Fibroblast of the conjunctiva (primary cell): ENCODE measurements around the gene SMIM24.

Source experiments
- DNase-seq: peaks from one replicate; pipeline ENCODE4 v3.0.0-alpha.2; 2010; ENCODE audit warnings: low read depth

SMIM24 gene

DNA sequence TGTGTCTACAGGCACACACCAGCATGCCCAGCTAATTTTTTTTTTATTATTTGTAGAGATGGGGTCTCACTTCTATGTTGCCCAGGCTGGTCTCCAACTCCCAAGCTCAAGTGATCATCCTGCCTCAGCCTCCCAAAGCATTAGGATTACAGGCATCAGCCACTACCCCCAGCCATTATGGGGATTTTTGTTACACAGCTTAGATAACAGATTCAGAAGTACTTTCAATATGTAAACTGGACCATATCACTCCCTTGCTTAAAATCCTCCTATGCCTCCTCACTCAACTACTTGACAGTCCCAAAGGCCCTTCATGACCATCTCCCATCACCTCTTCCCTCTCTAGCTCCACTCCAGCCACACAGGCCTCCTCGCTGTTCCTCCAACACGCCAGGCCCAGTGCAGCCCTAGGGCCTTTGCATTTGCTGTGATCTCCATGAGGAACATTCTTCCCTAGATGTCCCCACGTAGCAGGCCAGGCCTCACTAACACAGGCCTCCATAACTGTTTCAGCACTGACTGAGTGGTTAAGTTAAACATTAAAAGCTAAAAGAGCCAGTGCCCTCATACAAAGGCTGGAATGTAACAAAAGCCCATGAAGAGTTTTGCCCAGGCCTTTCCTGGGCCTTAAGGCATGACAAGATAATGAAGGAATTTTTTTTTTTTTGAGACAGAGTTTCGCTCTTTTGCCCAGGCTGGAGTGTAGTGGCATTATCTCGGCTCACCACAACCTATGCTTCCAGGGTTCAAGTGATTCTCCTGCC, 17.6 kb upstream of the SMIM24 start:
- no peak for DNase-seq

DNA sequence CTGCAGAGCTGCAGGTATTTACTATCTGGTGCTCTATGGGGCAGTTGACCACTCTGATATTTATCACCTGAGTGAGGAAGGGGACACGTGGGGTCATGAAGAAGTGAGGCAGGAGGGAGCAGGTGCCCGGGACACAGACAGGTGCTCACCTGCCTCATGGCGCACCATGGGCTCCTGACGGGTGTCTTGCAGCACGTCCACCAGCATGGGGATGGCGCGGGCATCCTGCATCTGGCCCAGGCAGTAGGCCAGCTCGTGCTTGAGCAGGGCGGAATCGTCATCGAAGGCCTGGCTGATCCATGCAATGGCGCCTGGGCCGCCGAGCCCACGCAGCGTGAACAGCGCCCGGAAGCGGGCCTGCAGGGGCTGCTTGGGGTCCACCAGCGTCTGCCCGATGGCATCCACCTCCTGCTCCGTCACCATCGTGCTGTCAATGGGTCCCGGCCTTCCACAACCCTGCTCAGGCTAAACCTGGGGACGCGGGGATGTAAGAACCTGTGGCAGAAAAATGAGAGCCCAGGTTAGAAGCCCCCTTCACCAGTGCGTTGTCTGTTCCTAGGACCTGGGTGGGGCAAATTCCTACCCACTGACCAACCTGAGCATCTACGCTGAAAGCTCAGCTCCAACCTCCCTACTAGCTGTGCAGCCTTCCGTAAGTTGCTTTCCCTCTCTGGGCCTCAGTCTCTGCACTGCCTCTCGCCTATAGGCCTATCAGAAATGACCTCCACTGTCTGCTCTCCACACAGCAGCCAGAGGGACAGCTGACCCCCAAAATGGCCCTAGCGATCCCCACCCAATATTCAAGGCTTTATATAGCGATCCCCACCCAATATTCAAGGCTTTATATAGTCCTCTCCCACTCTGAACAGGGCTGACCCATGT, 16.3 kb upstream of the SMIM24 start:
- no peak for DNase-seq

GRCh38 chr19:3494559-3494958, 14.2 kb upstream of the SMIM24 start:
- DNase-seq, result no peak

- DNase-seq, result no peak
Observed at GRCh38 chr19:3494051-3494450, 13.7 kb upstream of the SMIM24 start.

DNA sequence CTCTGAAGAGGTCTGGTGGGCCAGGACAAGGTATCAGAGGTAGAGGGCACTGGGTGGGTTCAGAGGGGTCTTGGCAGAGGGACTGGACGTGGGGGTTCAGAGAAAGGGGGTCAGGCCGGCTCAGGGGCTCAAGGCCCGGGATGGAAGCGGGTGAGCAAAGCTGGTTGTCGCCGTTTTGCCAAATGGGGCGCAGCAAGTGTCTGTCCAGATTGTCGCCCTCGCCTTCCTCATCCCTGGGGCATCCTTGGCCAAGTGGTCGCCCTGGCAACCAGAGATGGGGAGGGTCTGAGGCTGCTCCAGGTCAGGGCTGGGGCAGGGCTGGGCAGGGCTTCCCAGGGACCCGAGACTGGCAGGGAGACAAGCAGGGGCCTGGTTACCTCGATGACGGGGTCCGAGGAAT, 13.3 kb upstream of the SMIM24 start:
- no peak for DNase-seq

GRCh38 chr19:3492919-3493318, 12.6 kb upstream of the SMIM24 start:
- no peak for DNase-seq

- no peak for DNase-seq
Observed at GRCh38 chr19:3492131-3492839, 12.0 kb upstream of the SMIM24 start.

- no peak for DNase-seq
Observed at GRCh38 chr19:3491396-3492119, 11.2 kb upstream of the SMIM24 start.

DNA sequence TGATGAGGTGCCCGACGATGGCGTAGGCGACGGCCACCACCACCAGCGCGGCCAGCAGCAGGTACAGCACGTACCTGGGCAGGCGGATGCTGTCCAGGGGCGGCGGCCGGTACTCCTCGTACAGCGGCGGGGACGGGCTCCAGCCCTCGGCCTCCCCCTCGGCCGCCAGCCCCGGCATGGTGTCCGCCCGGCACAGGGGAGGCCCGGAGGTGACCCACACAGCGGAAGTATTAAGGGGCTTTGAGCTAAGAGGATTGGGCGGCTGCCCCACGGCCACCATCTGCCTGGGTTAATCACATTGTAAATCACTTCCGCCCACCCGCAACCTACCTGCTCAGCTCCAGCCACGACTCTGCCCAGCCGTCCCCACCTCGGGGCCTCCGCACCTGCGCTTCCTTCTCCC, 2.9 kb upstream of the SMIM24 start, which contains the start of gene SMIM44:
TSS of gene SMIM44 (minus strand) at position 216 of the 403 bp plus-strand sequence. CDS start at position 178, 38 bp downstream.
- DNase-seq, result no peak

DNA sequence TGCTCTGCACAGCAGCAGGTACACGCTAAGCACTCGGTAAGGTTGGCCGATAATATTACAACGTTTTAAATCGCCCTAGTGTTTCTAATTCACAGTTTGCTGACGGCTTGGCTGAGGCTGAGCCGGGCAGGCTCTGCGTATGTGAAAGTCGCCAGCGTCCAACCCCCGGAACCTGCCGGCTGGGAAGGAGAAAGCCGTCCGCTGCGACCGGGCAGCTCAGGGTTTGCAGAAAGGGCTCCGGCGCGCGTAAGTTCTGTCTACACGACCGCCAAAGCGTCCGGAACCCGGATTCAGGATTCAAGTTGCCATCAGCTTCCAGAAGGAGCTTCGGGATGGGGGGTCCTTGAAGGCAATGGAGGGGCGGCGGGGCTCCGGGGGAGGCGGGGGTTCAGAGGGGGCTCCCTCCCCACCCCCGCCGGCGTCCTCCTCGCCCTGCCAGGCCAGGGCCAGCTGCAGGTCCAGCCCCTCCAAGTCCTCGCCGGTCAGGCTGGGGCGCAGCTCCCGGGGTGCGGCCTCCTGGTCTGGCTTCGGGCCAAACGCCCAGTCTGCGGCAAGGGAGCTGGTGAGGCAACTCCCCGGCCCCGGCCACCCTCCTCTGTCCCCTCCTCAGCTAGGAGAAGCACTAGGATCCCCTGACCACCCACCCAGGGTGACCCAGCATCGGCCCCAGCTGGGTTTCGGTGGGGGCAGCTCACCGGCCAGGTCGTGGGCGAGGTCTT, 2.3 kb upstream of the SMIM24 start:
- DNase-seq, result no peak

DNA sequence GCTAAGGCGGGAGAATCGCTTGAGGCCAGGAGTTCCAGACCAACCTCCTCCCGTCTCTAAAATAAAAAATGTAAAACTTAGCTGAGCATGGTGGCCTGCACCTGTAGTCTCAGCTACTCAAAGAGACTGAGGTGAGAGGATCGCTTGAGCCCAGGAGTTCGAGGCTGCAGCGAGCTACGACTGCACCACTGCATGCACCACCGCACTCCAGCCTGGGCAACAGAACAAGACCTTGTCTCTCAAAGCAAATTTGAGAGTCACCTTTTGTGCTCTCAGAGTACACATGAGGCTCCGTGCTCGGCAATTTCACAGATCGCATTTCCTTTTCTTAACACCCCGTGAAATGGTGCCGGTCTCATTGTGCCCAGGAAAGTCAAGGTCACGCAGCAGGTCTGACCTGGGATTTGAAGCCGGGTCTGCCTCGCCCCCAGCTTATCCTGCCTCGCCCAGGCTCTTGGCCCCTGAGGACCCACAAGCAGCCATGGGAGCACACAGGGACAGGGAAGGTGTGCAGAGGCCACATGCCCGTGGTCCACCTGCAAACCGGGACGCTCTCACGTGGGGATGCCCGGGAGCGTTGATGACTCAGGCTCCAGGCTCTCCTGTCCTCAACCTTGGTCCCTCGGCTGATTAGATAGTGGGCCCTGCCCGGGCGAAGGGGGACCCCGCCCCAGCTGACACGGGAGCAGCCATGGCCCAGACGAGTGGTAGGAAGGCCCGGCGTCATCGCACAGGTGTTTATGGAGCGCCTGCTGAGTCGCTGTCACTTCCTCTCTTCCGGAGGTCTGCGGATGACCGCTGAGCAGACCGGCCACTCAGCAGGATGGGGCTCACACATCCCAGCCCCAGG, 1.1 kb upstream of the SMIM24 start:
- no peak for DNase-seq

GRCh38 chr19:3479834-3480215, 500 bp downstream of the SMIM24 start:
- no peak for DNase-seq

- no peak for DNase-seq
Observed at GRCh38 chr19:3479177-3479833, 1.0 kb downstream of the SMIM24 start.

- DNase-seq, result no peak
Observed at GRCh38 chr19:3478409-3479176, 1.7 kb downstream of the SMIM24 start.

- DNase-seq, result no peak
Observed at GRCh38 chr19:3477951-3478350, 2.4 kb downstream of the SMIM24 start.

DNA sequence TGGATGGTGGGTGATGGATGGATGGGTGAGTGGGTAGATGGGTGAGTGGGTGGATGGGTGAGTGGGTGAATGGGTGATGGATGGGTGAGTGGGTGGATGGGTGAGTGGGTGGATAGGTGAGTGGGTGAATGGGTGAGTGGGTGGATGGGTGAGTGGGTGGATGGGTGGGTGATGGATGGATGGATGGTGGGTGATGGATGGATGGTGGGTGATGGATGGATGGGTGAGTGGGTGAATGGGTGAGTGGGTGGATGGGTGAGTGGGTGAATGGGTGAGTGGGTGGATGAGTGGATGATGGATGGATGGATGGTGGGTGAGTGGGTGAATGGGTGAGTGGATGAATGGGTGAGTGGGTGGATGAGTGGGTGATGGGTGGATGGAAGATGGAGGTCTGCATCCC, 2.8 kb downstream of the SMIM24 start:
- no peak for DNase-seq

- no peak for DNase-seq
Observed at GRCh38 chr19:3476830-3477229, 3.5 kb downstream of the SMIM24 start.

GRCh38 chr19:3475449-3475848, 4.9 kb downstream of the SMIM24 start:
- DNase-seq, result no peak

DNA sequence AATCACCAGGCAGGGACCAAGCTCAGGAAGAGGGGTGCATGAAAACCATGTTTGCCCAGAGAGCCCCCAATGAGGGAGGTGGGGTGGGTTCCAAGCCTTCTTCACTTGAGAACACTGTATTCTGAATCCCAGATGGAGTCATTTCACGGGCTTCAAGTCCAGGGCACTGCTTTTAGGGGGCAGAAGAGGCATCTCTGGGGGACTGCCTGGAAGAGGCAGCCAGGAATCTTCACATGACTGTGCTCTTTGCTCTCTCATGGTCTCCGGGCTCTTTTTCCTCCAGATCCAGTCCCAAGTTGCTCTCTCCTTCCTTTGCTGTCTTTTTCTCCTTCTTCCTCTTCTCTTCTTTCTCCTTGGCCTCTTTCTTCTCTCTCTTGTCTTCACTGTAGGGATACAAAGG, 5.7 kb downstream of the SMIM24 start:
- no peak for DNase-seq
